ENCODE data around the gene KLHL36. TPM values are rescaled to one million over a fixed set of nuclear protein-coding genes. Genes with fewer than 3 reads are reported as not detected.

The KLHL36 gene
- total and polyA plus RNA-seq, 9 of the 15 experiments (the other 6 are each of a cell fraction or from before 2014, with no cell fraction given) = 2.1 to 51.2 (median 18.5) TPM

GRCh38 chr16:84607694-84608093, 40.6 kb upstream of the KLHL36 start (continued):
- TF ChIP-seq GATA2 (CRISPR knock-in tag; IDR thresholded peaks at IDR 0.05) = peak; percentile 55; the same call in 1 of the 2 replicates
- TF ChIP-seq ZNF282 (CRISPR knock-in tag; IDR thresholded peaks at IDR 0.05) = no peak
- no peak for TF ChIP-seq HCFC1 (IDR thresholded peaks at IDR 0.05; ENCODE audit: low read depth, low read length)
- TF ChIP-seq ZNF165 (CRISPR knock-in tag; IDR thresholded peaks at IDR 0.05; ENCODE audit: borderline replicate concordance) = no peak
- TF ChIP-seq ZNF76 (CRISPR knock-in tag; IDR thresholded peaks at IDR 0.05; ENCODE audit: borderline replicate concordance) = no peak
- no peak for TF ChIP-seq ZNF133 (CRISPR knock-in tag; IDR thresholded peaks at IDR 0.05)
- TF ChIP-seq ZNF699 (CRISPR knock-in tag; IDR thresholded peaks at IDR 0.05; ENCODE audit: insufficient replicate concordance) = no peak
- no peak for TF ChIP-seq TCF7L2 (IDR thresholded peaks at IDR 0.05; ENCODE audit: low read depth, low read length)
- TF ChIP-seq CTCF (IDR thresholded peaks at IDR 0.05 in 2 of 3, conservative IDR thresholded peaks at IDR 0.05 in 1 of 3; ENCODE audit: insufficient read depth in 2 of 3, low read depth in 1 of 3, low read length in 3 of 3) = no peak
- no peak for TF ChIP-seq GABPB2 (CRISPR knock-in tag; conservative IDR thresholded peaks at IDR 0.05)
- TF ChIP-seq ELK1 (CRISPR knock-in tag; IDR thresholded peaks at IDR 0.05) = no peak
- 0 out of 2 replicates have a peak, but pooled peaks have one; percentile 53 for TF ChIP-seq ZNF589 (CRISPR knock-in tag; IDR thresholded peaks at IDR 0.05; ENCODE audit: low read depth)
- no peak for TF ChIP-seq BRF2 (IDR thresholded peaks at IDR 0.05; ENCODE audit: borderline replicate concordance, insufficient read depth, insufficient read length)
- TF ChIP-seq ZZZ3 (IDR thresholded peaks at IDR 0.05) = no peak
- no peak for TF ChIP-seq POLR2A (conservative IDR thresholded peaks at IDR 0.05)
- no peak for TF ChIP-seq RREB1 (CRISPR knock-in tag; IDR thresholded peaks at IDR 0.05)
- no peak for TF ChIP-seq RBM34 (IDR thresholded peaks at IDR 0.05; ENCODE audit: borderline replicate concordance, insufficient read depth, low read length)
- TF ChIP-seq SMC3 (conservative IDR thresholded peaks at IDR 0.05; ENCODE audit: insufficient read depth, low read depth, low read length) = no peak
- TF ChIP-seq ZKSCAN1 (IDR thresholded peaks at IDR 0.05; ENCODE audit: low read depth, low read length) = no peak
- peak in 1 of 2 experiments; percentile 82; a peak in 2 of 4 replicates for TF ChIP-seq HDAC1 (IDR thresholded peaks at IDR 0.05)
